Testis (tissue), 2 donors: Measurements from ENCODE around the gene ERC2.

Experiments
- POLR2A ChIP-seq: fragments of 450-650 bp; IDR thresholded peaks from one replicate; pipeline ENCODE4 v1.6.1; 2017; ENCODE audit warnings: antibody characterized with exemption, mild to moderate bottlenecking, moderate library complexity
- TF ChIP-seq, protein P1 (sequence below), 3 experiments: fragments of 450-650 bp in 2 of 3; fragments of 200-600 bp in 1 of 3; sonication (generic) in 1 of 3; IDR thresholded peaks; one replicate each; pipeline ENCODE4 v1.5.1; 2016 to 2019; ENCODE audit warnings: antibody characterized with exemption in 3 of 3, mild to moderate bottlenecking in 2 of 3, moderate library complexity in 1 of 3

DNA sequence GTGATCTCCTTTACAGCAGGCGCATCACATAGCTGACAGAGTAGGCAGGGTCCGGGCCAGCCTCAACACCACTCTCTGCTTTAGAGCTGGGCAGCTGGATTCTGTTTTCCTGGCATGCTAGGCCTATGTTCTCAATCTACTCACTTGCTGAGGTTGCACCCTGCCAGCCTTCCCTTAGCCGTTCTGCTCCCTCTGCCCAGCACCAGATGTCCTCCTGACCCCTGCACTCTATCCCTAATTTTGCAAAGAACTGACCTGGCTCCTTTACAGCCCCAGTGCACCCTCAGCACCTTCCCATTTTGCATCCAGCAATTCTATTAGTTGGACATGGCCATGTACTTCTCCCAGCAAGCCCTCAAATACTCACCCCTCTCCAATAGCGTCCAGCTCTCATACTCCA, 609.5 kb downstream of the ERC2 start:
- TF ChIP-seq, protein P1, sequence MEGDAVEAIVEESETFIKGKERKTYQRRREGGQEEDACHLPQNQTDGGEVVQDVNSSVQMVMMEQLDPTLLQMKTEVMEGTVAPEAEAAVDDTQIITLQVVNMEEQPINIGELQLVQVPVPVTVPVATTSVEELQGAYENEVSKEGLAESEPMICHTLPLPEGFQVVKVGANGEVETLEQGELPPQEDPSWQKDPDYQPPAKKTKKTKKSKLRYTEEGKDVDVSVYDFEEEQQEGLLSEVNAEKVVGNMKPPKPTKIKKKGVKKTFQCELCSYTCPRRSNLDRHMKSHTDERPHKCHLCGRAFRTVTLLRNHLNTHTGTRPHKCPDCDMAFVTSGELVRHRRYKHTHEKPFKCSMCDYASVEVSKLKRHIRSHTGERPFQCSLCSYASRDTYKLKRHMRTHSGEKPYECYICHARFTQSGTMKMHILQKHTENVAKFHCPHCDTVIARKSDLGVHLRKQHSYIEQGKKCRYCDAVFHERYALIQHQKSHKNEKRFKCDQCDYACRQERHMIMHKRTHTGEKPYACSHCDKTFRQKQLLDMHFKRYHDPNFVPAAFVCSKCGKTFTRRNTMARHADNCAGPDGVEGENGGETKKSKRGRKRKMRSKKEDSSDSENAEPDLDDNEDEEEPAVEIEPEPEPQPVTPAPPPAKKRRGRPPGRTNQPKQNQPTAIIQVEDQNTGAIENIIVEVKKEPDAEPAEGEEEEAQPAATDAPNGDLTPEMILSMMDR (IDR thresholded peaks at IDR 0.05) = no peak
- TF ChIP-seq POLR2A = no peak
